22Rv1 (cell line): ENCODE measurements around the gene SLC16A5.

ENCODE experiments used
- ZFX ChIP-seq: fragments of 450-650 bp; IDR thresholded peaks from 2 replicates; pipeline ENCODE4 v1.6.1; 2017; ENCODE audit warnings: antibody characterized with exemption, borderline replicate concordance
- TF ChIP-seq, protein P1 (sequence below): fragments of 450-650 bp; IDR thresholded peaks from 2 replicates; pipeline ENCODE4 v1.5.1; 2017; ENCODE audit warnings: mild to moderate bottlenecking

GRCh38 chr17:75135946-75136345 lies 48.2 kb downstream of the SLC16A5 start:
- TF ChIP-seq, protein P1, sequence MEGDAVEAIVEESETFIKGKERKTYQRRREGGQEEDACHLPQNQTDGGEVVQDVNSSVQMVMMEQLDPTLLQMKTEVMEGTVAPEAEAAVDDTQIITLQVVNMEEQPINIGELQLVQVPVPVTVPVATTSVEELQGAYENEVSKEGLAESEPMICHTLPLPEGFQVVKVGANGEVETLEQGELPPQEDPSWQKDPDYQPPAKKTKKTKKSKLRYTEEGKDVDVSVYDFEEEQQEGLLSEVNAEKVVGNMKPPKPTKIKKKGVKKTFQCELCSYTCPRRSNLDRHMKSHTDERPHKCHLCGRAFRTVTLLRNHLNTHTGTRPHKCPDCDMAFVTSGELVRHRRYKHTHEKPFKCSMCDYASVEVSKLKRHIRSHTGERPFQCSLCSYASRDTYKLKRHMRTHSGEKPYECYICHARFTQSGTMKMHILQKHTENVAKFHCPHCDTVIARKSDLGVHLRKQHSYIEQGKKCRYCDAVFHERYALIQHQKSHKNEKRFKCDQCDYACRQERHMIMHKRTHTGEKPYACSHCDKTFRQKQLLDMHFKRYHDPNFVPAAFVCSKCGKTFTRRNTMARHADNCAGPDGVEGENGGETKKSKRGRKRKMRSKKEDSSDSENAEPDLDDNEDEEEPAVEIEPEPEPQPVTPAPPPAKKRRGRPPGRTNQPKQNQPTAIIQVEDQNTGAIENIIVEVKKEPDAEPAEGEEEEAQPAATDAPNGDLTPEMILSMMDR = no peak
- TF ChIP-seq ZFX = no peak
